BE2C (cell line): ENCODE measurements around the gene KIRREL3.

Experiments used
- DNase-seq: peaks from one replicate; pipeline ENCODE4 v3.0.0-alpha.2; 2020
- H3K27me3 ChIP-seq: fragments of 250-450 bp; sonication (Bioruptor Pico); 2 replicates; pipeline ENCODE4 v1.5.1; 2020; ENCODE audit warnings: mild to moderate bottlenecking
- H3K36me3 ChIP-seq: fragments of 250-450 bp; sonication (Bioruptor Pico); 2 replicates; pipeline ENCODE4 v1.5.1; 2020; ENCODE audit warnings: mild to moderate bottlenecking
- H3K4me1 ChIP-seq: fragments of 250-450 bp; sonication (Bioruptor Pico); 2 replicates; pipeline ENCODE4 v1.5.1; 2020
- H3K4me3 ChIP-seq: 2 replicates; pipeline ENCODE4 v1.5.1; 2011; ENCODE audit warnings: low read depth, low read length
- H3K9me3 ChIP-seq: fragments of 250-450 bp; sonication (Bioruptor Pico); 2 replicates; pipeline ENCODE4 v1.5.1; 2020
- TF ChIP-seq, protein P1 (sequence below): IDR thresholded peaks from 2 replicates; pipeline ENCODE4 v1.5.1; 2012; ENCODE audit warnings: mild to moderate bottlenecking, low read depth, low read length

The KIRREL3 gene

DNA sequence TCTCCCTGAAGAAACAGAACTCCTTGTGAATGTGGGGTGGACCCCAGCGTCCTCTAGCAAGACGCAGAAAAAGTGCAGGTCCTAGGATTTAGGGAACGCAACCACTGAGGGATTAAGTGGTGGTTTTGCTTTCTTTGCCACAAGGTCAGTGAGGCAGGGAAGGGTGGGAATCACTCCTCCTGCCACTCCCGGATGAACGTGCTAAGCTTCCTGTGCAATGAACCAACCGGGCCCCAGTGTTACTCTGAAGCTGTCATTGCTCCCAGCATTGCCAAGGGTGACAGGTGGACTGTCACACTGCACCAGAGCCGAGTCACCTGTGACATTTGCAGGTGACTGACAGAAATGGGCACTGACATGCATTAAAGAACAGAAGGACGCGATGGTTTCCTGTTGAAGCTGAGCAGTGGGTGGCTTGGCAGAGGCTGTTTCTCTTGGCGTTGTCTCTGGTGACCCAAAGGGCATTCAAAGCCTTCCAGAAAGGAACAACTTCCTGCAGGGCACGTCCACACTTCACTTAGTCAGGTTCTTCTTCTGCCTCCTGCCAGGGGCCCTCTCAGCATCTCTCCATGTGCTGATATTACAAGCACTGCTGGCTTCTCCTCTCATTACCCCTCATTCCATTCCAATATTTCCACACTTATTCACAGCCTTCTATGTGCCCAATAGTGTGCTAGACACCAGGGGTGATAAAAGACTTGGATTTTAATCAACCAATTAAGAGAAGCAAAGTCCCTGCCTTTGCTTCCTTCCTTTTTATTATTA, 9.7 kb downstream of the KIRREL3 start:
- H3K36me3 ChIP-seq, result no peaks in the 10 kb centered on the region
- no peak overlapping the region for H3K4me3 ChIP-seq
- DNase-seq, result no peak
- H3K27me3 ChIP-seq, result peaks cover 61% of the 10 kb centered on the region
- TF ChIP-seq, protein P1, sequence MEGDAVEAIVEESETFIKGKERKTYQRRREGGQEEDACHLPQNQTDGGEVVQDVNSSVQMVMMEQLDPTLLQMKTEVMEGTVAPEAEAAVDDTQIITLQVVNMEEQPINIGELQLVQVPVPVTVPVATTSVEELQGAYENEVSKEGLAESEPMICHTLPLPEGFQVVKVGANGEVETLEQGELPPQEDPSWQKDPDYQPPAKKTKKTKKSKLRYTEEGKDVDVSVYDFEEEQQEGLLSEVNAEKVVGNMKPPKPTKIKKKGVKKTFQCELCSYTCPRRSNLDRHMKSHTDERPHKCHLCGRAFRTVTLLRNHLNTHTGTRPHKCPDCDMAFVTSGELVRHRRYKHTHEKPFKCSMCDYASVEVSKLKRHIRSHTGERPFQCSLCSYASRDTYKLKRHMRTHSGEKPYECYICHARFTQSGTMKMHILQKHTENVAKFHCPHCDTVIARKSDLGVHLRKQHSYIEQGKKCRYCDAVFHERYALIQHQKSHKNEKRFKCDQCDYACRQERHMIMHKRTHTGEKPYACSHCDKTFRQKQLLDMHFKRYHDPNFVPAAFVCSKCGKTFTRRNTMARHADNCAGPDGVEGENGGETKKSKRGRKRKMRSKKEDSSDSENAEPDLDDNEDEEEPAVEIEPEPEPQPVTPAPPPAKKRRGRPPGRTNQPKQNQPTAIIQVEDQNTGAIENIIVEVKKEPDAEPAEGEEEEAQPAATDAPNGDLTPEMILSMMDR, result no peak
- no peaks in the 10 kb centered on the region for H3K4me1 ChIP-seq
- H3K9me3 ChIP-seq, result no peaks in the 10 kb centered on the region

DNA sequence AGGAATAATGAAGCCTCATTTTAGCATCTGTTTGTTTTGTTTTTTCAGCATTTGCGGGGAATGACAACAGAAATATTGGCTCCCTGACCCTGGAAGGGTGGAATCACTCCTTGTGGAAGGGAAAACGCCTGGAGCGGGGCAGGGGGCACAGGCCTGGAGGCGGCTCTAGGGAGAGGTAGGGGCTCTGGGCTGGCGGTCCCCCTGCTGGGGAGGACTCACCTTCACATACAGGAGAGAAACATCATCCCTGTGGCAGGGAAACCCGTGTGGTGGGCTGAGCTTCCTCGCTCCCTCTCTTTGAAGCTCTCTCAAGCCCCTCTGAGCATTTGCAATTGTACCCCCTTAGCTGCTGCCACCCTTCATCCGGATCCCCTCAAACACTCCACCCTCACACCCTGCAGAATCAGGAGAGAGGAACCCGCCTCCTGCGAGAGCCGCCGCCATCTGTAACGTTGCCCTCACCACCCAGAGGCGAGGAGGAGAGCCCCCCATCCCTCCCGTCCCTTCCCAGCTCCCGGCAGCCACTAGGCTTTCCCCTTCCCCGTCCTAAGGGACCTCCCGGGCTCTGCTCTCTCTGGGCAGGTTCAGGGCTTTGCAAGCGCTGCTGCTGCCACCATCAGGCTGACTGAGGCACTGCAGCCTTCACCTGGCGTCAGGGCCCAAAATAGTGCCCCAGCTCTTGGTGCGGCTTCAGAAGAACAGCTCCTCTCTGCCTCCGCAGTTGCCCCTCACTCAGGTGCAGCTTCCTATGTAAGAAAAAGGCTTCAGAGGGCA, 10.4 kb downstream of the KIRREL3 start:
- DNase-seq, result peak; percentile 87
- no peaks in the 10 kb centered on the region for H3K36me3 ChIP-seq
- H3K4me1 ChIP-seq, result no peaks in the 10 kb centered on the region
- peak overlapping the region; percentile 37 for H3K4me3 ChIP-seq
- H3K9me3 ChIP-seq, result no peaks in the 10 kb centered on the region
- peaks cover 66% of the 10 kb centered on the region for H3K27me3 ChIP-seq
- TF ChIP-seq, protein P1, result peak; percentile 97

DNA sequence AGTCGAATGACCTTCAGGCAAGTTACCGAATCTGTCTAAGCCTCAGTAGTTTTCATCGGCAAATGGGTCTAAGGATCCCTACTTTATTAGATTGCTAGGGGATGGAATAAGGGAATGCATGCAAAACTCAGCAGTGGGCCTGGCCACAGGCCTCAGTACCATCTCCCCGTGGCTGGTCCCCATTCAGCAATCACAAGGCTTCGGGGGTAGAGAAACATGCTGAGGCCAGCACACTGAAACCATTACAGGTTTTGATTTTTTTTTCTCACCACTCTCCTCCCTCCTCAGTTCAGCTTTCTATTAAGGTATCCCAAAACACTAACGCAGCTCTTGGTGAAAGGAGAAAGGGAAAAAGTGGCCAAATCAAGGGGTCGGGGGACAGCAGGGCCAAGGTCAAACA, 11.9 kb downstream of the KIRREL3 start:
- Histone ChIP-seq H3K36me3 (no peaks in the 10 kb centered on the region), H3K4me3 (no peak overlapping the region), H3K4me1 (no peaks in the 10 kb centered on the region), H3K9me3 (no peaks in the 10 kb centered on the region), H3K27me3 (peaks cover 74% of the 10 kb centered on the region)
- TF ChIP-seq, protein P1, result no peak
- no peak for DNase-seq

DNA sequence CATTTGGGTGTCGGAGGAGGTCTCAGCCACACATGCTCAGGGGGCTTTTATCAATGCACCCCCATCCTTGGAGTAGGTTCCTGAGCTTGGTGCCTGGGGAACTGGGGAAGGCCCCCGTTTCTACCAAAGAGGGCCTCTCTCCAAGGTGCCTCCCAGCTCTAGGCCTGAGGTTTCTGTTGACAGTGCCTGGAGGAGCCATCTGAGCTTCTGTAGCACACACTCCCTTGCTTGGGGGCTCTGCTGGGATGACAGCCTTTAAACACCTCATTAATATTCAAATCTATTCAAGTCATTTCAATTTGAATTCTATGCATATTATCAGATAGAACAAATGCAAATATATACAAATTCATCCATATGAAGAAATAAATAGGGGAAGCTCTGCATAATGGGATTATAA, 18.9 kb downstream of the KIRREL3 start:
- Histone ChIP-seq H3K4me3 (no peak overlapping the region), H3K36me3 (no peaks in the 10 kb centered on the region), H3K9me3 (no peaks in the 10 kb centered on the region), H3K27me3 (peaks cover 58% of the 10 kb centered on the region), H3K4me1 (no peaks in the 10 kb centered on the region)
- TF ChIP-seq, protein P1, result no peak
- DNase-seq, result no peak

DNA sequence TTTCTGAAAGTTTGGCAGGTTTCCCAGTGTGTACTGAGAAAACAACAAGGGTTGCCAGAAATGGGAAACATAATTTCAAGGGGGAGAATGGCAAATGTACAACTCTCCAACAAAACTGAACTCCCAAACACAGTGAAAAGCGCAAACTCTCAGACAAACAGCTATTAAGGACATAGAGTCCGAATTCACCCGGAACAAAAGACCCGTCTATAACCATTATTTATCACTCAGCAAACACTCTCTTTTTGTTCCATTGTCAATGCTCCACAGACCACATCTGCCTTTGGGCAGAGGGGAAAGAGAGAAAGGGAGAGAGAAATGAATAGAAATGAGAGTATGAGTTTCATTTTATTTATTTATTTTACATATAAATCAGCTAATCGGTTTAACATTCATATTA, 21.7 kb downstream of the KIRREL3 start:
- Histone ChIP-seq H3K4me3 (no peak overlapping the region), H3K36me3 (no peaks in the 10 kb centered on the region), H3K27me3 (peaks cover 36% of the 10 kb centered on the region), H3K9me3 (no peaks in the 10 kb centered on the region), H3K4me1 (no peaks in the 10 kb centered on the region)
- TF ChIP-seq, protein P1, result no peak
- DNase-seq, result no peak

DNA sequence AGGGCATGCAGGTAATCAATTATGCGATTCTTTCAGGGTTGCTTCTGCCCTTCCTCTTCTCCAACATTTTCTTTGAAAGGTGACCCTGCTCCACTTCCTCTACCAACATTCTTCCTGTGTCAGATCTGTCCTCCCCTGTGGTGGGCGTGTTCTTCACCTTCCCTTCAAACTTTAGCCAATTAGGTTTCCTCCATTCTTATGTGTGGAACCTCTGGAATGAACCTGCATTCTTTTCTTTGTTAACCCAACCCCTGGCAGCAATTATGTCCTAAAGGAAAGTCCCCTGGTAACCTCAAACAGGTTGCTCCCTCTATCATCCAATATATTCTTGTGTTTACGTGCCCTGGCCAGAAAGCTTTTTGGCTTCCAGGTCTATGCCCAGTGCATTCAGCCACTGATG, 22.4 kb downstream of the KIRREL3 start:
- no peak overlapping the region for H3K4me3 ChIP-seq
- no peaks in the 10 kb centered on the region for H3K36me3 ChIP-seq
- H3K9me3 ChIP-seq, result no peaks in the 10 kb centered on the region
- peaks cover 36% of the 10 kb centered on the region for H3K27me3 ChIP-seq
- TF ChIP-seq, protein P1, result no peak
- DNase-seq, result no peak
- H3K4me1 ChIP-seq, result no peaks in the 10 kb centered on the region
